ENCODE measurements around the gene ZNF526. TPM values are rescaled to one million over a fixed set of nuclear protein-coding genes. Genes with fewer than 3 reads are reported as not detected.
"Not testable (repeated sequence)": the region's sequence is repeated elsewhere in the genome, so short reads cannot be mapped to it uniquely, and the experiment has no call there.

ZNF526 gene
- polyA plus RNA-seq, 1 experiment = 5.9 TPM

DNA sequence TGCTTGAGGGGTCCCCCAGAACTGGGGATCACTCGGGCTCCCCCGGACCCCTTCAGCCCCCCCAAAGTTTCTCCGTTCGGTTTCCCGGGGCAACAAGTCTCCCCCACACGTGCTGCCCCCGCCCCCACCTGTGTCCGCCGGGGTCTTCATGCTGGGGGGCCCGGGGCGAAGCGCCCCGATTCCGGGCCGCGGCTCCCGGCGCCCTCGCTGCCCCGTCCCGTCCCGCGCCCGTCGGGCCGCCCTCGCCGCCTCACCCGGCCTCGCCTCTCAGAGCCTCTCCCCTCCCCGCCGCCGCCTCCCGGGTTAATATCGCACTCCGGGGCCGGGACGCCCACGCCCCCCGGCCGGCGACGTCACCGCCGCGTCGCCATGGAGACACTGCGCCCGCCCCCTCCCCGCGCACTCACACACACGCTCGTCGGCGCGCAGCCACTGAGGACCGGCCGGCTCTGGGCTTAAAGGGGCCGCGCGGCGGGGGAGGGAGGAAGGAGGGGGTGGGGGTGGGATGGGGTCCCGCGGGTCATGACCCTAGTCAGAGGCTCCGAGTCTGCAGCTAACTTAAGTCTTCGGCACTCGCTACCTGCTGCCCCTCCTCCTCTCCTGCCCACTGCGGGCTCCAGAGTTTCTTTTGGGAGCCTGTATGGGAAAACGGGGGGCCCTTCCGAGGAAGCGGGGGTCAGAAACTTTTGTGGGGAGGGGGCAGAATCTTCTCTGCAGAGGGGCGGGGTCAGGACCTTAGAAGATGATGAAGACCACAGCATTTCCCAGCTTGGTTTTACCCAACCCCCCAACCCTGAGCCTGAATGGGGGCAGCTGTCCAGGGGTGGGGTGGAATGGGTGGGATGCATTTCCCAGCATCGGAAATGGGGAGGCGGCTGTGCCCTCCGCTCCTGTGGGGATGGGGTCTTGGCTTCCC lies 35.0 kb downstream of the ZNF526 start, which contains the start of gene ERF:
Gene ERF (minus strand): TSS at position 279 of the 916 bp plus-strand sequence. CDS start 129 bp downstream, at position 150.
- DNase-seq (ENCODE audit: low read depth) = peak; percentile 38
- no peaks in the 10 kb centered on the region for H3K27me3 ChIP-seq (ENCODE audit: control insufficient read depth, insufficient read depth, low read length)
- H3K36me3 ChIP-seq (ENCODE audit: control insufficient read depth, insufficient read depth, low read length) = peaks cover 1% of the 10 kb centered on the region; the same call in 1 of the 2 replicates
- POLR2A ChIA-PET = no interaction called here
- H3K4me3 ChIP-seq (ENCODE audit: low read depth, low read length) = peak within 1 kb of the TSS; percentile 100
- CTCF ChIA-PET = interaction anchor here (1.1 to 1.9 kb wide), 4 partner anchors 9 to 146 kb away, joined by 3 to 10 read pairs (median 7); no protein-coding TSS in a partner anchor
- TF ChIP-seq, protein P1, sequence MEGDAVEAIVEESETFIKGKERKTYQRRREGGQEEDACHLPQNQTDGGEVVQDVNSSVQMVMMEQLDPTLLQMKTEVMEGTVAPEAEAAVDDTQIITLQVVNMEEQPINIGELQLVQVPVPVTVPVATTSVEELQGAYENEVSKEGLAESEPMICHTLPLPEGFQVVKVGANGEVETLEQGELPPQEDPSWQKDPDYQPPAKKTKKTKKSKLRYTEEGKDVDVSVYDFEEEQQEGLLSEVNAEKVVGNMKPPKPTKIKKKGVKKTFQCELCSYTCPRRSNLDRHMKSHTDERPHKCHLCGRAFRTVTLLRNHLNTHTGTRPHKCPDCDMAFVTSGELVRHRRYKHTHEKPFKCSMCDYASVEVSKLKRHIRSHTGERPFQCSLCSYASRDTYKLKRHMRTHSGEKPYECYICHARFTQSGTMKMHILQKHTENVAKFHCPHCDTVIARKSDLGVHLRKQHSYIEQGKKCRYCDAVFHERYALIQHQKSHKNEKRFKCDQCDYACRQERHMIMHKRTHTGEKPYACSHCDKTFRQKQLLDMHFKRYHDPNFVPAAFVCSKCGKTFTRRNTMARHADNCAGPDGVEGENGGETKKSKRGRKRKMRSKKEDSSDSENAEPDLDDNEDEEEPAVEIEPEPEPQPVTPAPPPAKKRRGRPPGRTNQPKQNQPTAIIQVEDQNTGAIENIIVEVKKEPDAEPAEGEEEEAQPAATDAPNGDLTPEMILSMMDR (IDR thresholded peaks at IDR 0.05; ENCODE audit: insufficient read depth, low read depth, low read length) = no peak

DNA sequence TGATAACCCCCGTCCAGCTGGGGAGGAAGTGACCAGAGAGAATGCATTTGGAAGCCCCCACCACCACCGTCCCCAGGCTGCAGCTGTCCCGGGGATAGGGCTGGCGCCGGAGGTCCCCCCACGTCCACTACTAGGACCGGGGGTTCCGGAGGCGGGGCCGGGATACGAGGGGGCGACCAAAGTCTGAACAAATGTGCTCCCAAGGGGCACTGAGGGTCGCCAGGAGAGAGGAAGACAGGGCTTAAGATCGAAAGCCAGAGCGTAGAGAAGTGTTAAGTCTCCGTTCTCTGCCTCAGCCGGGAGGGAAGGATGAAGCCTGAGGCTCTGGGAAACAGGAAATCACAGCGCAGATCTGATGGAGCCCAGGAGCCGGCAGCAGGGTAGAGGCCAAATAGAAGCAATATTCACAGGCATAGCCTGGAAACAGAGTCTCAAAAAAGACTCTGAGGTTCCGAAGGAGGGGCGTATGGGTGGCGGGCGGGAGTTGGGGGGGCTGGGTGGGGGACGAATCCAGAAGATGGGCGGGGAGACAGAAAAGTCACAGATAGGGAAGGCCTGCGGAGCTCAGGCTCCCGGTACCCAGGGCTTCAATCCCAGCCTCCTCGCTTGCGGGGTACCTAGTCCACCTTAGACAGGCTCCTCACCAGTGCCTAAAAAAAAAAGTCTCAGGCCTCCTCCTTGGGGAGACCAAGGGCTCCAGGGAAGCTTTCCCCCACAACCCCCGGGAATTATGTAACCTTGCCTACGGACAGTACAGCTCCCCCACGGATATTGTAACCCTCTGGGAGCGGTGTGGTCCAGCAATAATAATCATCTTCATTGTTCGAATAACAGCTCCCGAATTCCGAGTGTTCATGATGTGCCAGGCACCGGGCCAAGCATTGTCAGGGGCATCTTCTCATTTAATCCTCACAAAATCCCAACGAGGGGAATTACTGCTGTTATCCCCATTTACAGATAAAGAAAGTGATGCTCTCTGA lies 35.9 kb downstream of the ZNF526 start:
- Histone ChIP-seq H3K4me3 (ENCODE audit: low read depth, low read length) (peak overlapping the region; percentile 100), H3K36me3 (ENCODE audit: control insufficient read depth, insufficient read depth, low read length) (no peaks in the 10 kb centered on the region), H3K27me3 (ENCODE audit: control insufficient read depth, insufficient read depth, low read length) (no peaks in the 10 kb centered on the region)
- POLR2A ChIA-PET = interaction anchor here (0.5 kb wide), 1 partner anchor 578 kb away, joined by 5 read pairs; no protein-coding TSS in a partner anchor
- no peak for DNase-seq (ENCODE audit: low read depth)
- TF ChIP-seq, protein P1 (IDR thresholded peaks at IDR 0.05; ENCODE audit: insufficient read depth, low read depth, low read length) = no peak
- CTCF ChIA-PET = interaction anchor here (0.6 to 1.9 kb wide), 6 partner anchors 10 to 148 kb away, joined by 3 to 10 read pairs (median 4); no protein-coding TSS in a partner anchor

DNA sequence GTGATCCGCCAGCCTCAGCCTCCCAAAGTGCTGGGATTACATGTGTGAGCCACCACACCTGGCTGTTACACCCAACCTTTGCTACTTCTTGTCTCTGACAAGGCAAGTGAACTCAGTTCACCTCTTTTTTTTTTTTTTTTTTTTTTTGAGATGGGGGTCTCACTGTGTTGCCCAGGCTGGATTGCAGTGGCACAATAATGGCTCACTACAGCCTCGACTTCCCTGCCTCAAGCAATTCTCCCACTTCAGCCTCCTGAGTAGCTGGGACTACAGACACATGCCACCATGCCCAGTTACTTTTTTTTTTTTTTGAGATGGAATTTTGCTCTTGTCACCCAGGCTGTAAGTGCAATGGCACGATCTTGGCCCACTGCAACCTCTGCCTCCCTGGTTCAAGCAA lies 37.7 kb downstream of the ZNF526 start:
- ChIA-PET CTCF (interaction anchor here (1.0 to 1.6 kb wide), 3 partner anchors 12 to 38 kb away, joined by 3 to 4 read pairs (median 3); no protein-coding TSS in a partner anchor), POLR2A (interaction anchor here (0.6 to 0.7 kb wide), 2 partner anchors 18 to 58 kb away, joined by 8 to 13 read pairs; no protein-coding TSS in a partner anchor)
- not testable (repeated sequence) for H3K4me3 ChIP-seq (ENCODE audit: low read depth, low read length); H3K27me3 ChIP-seq (ENCODE audit: control insufficient read depth, insufficient read depth, low read length); H3K36me3 ChIP-seq (ENCODE audit: control insufficient read depth, insufficient read depth, low read length); DNase-seq (ENCODE audit: low read depth)

DNA sequence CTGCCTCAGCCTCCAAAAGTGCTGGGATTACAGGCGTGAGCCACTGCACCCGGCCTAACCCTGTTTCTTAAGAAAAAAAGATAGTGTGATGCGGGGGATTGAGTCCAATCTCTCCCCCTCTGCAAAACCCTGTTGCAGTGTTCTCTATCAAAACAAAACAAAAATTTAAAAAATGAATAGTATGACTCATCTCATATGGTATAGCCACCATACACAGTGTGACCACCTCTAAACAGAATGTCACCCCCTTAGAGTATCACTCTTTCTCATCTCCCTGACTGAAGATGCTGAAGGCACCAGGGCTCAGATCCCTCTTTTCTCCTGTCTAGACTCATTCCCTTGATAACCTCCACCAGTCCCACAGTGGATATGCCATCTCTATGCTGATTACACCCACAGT lies 41.7 kb downstream of the ZNF526 start:
- H3K27me3 ChIP-seq (ENCODE audit: control insufficient read depth, insufficient read depth, low read length) = no peaks in the 10 kb centered on the region
- DNase-seq (ENCODE audit: low read depth) = no peak
- TF ChIP-seq, protein P1 (IDR thresholded peaks at IDR 0.05; ENCODE audit: insufficient read depth, low read depth, low read length) = no peak
- CTCF ChIA-PET = interaction anchor here (1.3 kb wide), 1 partner anchor 16 kb away, joined by 3 read pairs; no protein-coding TSS in a partner anchor
- no peak overlapping the region for H3K4me3 ChIP-seq (ENCODE audit: low read depth, low read length)
- no peaks in the 10 kb centered on the region for H3K36me3 ChIP-seq (ENCODE audit: control insufficient read depth, insufficient read depth, low read length)
- POLR2A ChIA-PET = no interaction called here

DNA sequence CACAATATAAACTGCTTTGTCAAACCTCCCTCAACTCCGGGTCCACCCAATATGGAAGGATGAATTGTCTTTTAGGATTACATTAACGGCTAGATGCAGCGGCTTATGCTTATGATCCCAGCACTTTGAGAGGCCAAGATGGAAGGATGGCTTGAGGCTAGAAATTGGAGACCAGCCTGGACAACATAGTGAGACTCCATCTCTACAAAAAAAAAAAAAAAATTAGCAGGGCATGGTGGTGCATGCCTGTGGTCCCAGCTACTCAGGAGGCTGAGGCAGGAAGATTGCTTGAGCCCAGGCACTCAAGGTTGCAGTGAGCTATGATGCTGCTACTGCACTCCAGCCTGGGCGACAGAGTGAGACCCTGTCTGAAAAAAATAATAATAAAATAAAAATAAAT lies 46.0 kb downstream of the ZNF526 start:
- H3K27me3 ChIP-seq (ENCODE audit: control insufficient read depth, insufficient read depth, low read length); DNase-seq (ENCODE audit: low read depth); POLR2A ChIA-PET; H3K4me3 ChIP-seq (ENCODE audit: low read depth, low read length); H3K36me3 ChIP-seq (ENCODE audit: control insufficient read depth, insufficient read depth, low read length): not testable (repeated sequence)
- CTCF ChIA-PET = interaction anchor here (0.7 to 1.0 kb wide), 2 partner anchors 10 to 13 kb away, joined by 3 to 4 read pairs; no protein-coding TSS in a partner anchor

DNA sequence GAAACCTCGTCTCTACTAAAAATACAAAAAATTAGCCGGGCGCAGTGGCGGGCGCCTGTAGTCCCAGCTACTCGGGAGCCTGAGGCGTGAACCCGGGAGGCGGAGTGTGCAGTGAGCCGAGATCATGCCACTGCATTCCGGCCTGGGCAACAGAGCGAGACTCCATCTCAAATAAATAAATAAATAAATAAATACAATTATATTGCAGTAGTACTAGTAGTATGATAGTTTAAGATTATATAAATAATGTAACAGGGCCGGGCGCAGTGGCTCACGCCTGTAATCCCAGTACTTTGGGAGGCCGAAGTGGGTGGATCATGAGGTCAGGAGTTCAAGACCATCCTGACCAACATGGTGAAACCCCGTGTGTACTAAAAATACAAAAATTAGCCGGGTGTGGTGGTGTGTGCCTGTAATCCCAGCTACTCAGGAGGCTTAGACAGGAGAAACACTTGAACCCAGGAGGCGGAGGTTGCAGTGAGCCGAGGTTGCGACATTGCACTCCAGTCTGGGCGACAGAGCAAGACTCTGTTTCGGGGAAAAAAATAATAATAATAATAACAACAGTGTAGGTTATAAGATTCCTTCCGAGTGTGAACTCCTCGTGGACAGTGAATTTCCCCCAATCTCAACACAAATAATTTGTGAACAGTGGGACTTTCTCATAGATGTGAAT lies 47.0 kb downstream of the ZNF526 start:
- POLR2A ChIA-PET; DNase-seq (ENCODE audit: low read depth); H3K4me3 ChIP-seq (ENCODE audit: low read depth, low read length); H3K27me3 ChIP-seq (ENCODE audit: control insufficient read depth, insufficient read depth, low read length); H3K36me3 ChIP-seq (ENCODE audit: control insufficient read depth, insufficient read depth, low read length): not testable (repeated sequence)
- CTCF ChIA-PET = interaction anchor here (0.9 to 1.0 kb wide), 2 partner anchors 13 to 21 kb away, joined by 3 to 8 read pairs; no protein-coding TSS in a partner anchor
